Measurements from ENCODE around the gene ARMC7. TPM values are rescaled to one million over a fixed set of nuclear protein-coding genes. Genes with fewer than 3 reads are reported as not detected.
"Not testable (repeated sequence)": the region's sequence is repeated elsewhere in the genome, so short reads cannot be mapped to it uniquely, and the experiment has no call there.

The ARMC7 gene
- total and polyA plus RNA-seq, 8 donors: 2.2 to 26.8 (median 11.4) TPM

DNA sequence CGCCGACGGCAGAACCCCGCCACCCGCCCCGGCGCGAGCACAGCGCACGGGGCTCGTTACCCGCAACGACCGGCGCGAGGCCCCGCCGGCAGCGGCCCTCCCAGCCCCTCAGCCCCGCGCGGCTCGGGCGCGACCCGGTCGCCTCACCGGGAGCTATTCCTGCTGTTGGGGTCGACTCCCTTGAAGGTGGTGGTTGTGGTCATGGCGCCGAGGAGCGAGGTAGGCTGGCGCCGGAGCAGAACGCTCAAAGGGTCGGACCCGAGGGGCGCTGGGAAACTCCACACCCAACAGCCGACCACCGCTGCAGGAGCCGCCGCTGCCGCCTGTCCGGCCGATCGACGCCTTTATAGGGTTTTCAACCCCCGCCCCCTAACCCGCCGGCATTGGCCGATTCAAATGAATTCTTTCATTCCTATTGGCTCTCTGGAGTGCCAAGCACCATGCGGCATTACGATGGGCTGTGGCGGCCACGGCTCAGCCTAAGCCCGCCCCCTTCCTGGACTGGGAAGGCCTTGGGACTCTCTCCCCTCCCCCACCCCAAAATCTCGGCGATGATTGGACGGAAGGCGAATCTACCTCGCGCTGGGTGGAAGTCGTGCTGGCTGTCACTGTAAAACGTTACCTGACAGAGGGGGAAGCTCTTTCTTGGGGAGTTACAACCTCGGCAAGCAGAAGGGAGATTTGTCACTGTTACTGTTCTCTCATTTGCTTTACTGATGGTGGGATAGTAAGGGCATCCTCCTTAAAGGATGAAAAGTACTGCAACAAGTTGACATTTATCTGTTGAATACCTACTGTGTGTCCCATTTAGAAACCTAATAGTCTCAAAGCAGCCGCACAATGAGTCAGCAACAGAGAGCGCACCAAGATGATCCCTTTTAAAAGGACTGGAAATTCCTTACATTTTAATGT is 44.7 kb downstream of the ARMC7 start, which contains the start of gene JPT1:
Gene JPT1 (minus strand): TSS at position 318 of the 912 bp plus-strand sequence. CDS start 115 bp downstream, at position 203.
- 2 to 3% (median 2%) methylated on average over 34 to 67 of the region's 67 CpGs for WGBS, 5 donors
- intact Hi-C loops (cut with DNase I; ENCODE audit: low total_unique reads): no loop called here

DNA sequence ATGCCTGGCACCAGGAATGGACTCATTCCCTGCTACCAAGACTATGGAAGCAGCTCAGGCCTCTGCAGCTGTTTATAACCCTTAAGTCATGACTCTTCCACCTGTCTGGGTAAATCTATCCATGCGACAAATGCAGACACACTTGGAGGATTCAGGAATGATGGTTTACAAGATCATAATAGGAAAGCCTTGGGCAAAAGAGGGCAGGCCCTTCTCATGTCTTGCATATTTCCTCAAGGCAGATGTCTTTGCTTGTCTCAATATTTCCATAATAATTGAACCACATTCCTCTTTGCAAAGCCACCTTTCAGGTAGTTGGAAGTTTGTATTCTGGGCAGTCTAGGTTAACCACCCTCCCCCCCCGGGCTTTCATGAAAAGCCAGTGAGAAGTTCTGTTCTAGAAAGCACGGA is 45.4 kb downstream of the ARMC7 start:
- no peak for DNase-seq
- 80 to 92% (median 88%) methylated on average over 3 of the region's 3 CpGs for WGBS, 5 donors
- Histone ChIP-seq H3K27me3 (no peaks in the 10 kb centered on the region), H3K4me1 (peaks cover 11 to 52% (median 22%) of the 10 kb centered on the region in 4 donors), H3K4me3 (peak overlapping the region in 1 of 4 donors; percentile 96), H3K36me3 (no peaks in the 10 kb centered on the region), H3K9me3 (no peaks in the 10 kb centered on the region), H3K27ac (peak overlapping the region in 2 of 5 donors; percentile 85 to 95)
- intact Hi-C loops (cut with DNase I; ENCODE audit: low total_unique reads): no loop called here
- no peak for TF ChIP-seq POLR2AphosphoS5 (IDR thresholded peaks at IDR 0.05)
- TF ChIP-seq POLR2A (IDR thresholded peaks at IDR 0.05): no peak
- TF ChIP-seq EP300 (IDR thresholded peaks at IDR 0.05): no peak
- TF ChIP-seq, protein P1, sequence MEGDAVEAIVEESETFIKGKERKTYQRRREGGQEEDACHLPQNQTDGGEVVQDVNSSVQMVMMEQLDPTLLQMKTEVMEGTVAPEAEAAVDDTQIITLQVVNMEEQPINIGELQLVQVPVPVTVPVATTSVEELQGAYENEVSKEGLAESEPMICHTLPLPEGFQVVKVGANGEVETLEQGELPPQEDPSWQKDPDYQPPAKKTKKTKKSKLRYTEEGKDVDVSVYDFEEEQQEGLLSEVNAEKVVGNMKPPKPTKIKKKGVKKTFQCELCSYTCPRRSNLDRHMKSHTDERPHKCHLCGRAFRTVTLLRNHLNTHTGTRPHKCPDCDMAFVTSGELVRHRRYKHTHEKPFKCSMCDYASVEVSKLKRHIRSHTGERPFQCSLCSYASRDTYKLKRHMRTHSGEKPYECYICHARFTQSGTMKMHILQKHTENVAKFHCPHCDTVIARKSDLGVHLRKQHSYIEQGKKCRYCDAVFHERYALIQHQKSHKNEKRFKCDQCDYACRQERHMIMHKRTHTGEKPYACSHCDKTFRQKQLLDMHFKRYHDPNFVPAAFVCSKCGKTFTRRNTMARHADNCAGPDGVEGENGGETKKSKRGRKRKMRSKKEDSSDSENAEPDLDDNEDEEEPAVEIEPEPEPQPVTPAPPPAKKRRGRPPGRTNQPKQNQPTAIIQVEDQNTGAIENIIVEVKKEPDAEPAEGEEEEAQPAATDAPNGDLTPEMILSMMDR (IDR thresholded peaks at IDR 0.05): no peak

More for the DNA sequence above, 44.7 kb downstream of the ARMC7 start, which contains the start of gene JPT1:
- no peaks in the 10 kb centered on the region for H3K9me3 ChIP-seq
- H3K4me3 ChIP-seq: peak within 1 kb of the TSS; percentile 82 to 96 (median 93)
- TF ChIP-seq POLR2A (IDR thresholded peaks at IDR 0.05) (peak in 2 of 4 donors; percentile 85 to 98), EP300 (IDR thresholded peaks at IDR 0.05) (no peak), POLR2AphosphoS5 (IDR thresholded peaks at IDR 0.05) (peak; percentile 57 to 100 (median 99))
- TF ChIP-seq, protein P1 (IDR thresholded peaks at IDR 0.05): no peak
- no peaks in the 10 kb centered on the region for H3K36me3 ChIP-seq
- H3K27ac ChIP-seq: peak within 1 kb of the TSS; percentile 83 to 95 (median 89)
- peaks cover 8 to 54% (median 22%) of the 10 kb centered on the region in 4 donors for H3K4me1 ChIP-seq
- peak; percentile 99 to 100 for DNase-seq
- no peaks in the 10 kb centered on the region for H3K27me3 ChIP-seq

DNA sequence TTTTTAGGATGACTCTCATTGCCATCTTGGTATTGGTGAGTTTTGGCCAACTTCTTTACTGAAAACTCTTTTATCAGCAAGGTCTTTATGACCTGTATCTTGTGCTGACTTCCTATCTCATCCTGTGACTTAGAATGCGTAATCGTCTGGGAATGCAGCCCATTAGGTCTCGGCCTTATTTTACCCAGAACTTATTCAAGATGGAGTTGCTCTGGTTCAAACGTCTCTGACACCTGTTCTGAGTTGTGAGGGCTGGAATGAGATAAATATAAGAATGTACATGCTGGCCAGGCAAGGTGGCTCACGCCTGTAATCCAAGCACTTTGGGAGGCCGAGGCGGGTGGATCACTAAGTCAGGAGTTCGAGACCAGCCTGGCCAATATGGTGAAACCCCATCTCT is 48.7 kb downstream of the ARMC7 start:
- intact Hi-C loops (cut with DNase I; ENCODE audit: low total_unique reads); H3K27me3 ChIP-seq; H3K4me3 ChIP-seq; DNase-seq; H3K9me3 ChIP-seq: not testable (repeated sequence)
- Histone ChIP-seq H3K36me3 (peaks cover 0 to 12% (median 3%) of the 10 kb centered on the region in 4 donors), H3K27ac (peak overlapping the region in 1 of 5 donors; percentile 71), H3K4me1 (peaks cover 5 to 28% (median 13%) of the 10 kb centered on the region in 4 donors)
- WGBS, 5 donors: 90 to 93% (median 91%) methylated on average over 8 of the region's 8 CpGs

DNA sequence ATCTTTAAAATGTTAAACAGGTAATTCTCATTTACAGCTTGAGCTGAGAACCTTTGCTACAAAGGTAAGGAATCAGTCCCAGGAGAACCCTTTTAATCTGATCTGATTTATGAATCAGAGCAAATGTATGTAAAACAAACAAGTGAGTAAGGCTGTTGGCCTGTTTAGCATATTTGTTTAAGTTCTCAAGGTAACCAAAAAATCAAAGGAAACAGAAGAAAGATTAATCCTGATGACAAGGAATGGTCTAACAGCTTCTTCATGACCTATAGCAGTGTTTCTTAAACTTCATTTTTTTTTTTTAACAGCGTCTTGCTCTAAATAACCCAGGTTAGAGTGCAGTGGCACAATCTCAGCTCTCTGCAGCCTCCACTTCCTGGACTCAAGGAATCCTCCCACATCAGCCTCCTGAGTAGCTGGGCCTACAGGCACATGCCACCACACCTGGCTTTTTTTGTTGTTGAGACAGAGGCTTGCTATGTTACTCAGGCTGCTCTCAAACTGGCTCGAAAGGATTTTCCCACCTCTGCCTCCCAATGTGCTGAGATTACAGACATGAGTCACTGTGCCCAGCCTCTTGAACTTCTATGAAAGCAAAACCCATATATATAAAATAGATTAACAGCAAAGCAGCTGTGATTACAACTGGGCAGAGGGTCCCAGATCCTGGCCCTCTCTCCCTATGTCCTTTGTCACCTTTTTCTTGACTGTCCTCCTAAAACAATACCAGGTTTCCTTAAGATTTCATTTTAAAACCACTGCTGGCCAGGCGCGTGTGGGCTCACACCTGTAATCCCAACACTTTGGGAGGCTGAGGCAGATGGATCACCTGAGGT is 49.6 kb downstream of the ARMC7 start:
- Histone ChIP-seq H3K27me3 (no peaks in the 10 kb centered on the region), H3K4me3 (no peak overlapping the region), H3K36me3 (peaks cover 0 to 15% (median 9%) of the 10 kb centered on the region in 4 donors), H3K27ac (peak overlapping the region; percentile 29 to 71 (median 58)), H3K9me3 (no peaks in the 10 kb centered on the region), H3K4me1 (peaks cover 3 to 25% (median 8%) of the 10 kb centered on the region in 4 donors)
- TF ChIP-seq POLR2AphosphoS5 (IDR thresholded peaks at IDR 0.05) (no peak), POLR2A (IDR thresholded peaks at IDR 0.05) (no peak), EP300 (IDR thresholded peaks at IDR 0.05) (no peak)
- TF ChIP-seq, protein P1 (IDR thresholded peaks at IDR 0.05): no peak
- 68 to 78% (median 71%) methylated on average over 4 of the region's 4 CpGs for WGBS, 5 donors
- intact Hi-C loops (cut with DNase I; ENCODE audit: low total_unique reads): no loop called here
- DNase-seq: peak; percentile 25 to 75
